ENCODE results near the gene CYP1A1. TPM values are rescaled to one million over a fixed set of nuclear protein-coding genes. Genes with fewer than 3 reads are reported as not detected.
"Not testable (repeated sequence)": the region's sequence is repeated elsewhere in the genome, so short reads cannot be mapped to it uniquely, and the experiment has no call there.

The CYP1A1 gene
- total RNA-seq, 1 experiment from 2014 or later = 0.10 TPM

DNA sequence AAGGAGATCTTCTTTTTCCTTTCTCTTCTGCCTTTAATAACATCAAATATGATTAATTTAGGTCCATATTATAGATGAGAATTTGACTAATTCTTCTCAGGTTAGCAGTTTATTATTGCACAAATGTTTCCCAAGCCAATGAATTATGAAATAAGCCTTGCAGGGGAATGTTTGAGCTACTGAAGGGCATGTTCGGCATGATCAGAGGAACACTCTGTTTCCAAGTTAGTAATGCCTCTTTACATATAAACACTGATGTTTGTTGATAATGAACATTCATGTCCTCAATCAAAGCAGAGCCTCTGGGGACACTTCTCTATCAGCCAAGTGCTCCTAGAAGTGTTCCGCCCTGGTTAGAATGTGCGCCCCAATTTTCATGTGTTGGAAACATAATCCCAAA, 10.0 kb upstream of the CYP1A1 start:
- DNase-seq (ENCODE audit: low spot score) = no peak

DNA sequence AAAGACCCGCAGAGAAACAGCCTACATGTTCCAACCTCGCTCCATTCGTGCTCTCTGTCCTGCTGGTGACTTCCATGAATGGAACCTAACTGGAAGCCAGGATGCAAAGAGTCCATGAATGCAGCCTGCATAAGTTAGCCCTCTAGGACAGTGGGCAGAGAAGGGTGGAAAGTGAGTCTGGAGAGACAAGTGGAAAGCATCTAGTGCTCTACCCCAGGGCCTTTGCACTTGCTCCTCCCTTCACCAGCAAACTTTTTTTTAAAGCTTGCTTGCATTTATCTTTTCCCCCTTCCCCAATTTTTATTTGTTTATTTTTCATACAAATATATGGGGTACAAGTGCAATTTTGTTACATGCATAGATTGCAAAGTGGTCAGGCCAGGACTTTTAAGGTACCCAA, 7.9 kb upstream of the CYP1A1 start:
- DNase-seq (ENCODE audit: low spot score) = no peak

DNA sequence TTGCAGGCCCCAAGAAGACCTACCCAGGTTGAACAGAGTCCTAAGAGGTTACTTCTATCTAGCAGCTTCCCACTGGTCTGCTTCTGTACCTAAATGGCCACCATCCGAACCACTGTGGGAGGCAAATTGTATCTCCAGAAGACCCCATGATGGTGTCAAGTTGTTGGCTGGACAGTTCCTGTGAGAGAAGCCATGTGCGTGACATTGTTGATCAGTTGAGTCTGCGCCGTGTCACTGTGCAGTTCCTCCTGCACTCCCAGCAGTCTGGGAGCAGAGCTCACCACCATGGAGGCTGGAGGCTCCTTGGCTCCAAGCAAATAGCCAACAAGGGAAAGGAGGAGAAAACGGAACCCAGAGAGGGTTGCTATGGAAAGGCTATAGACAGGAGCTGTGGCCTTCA, 7.5 kb upstream of the CYP1A1 start:
- no peak for DNase-seq (ENCODE audit: low spot score)

DNA sequence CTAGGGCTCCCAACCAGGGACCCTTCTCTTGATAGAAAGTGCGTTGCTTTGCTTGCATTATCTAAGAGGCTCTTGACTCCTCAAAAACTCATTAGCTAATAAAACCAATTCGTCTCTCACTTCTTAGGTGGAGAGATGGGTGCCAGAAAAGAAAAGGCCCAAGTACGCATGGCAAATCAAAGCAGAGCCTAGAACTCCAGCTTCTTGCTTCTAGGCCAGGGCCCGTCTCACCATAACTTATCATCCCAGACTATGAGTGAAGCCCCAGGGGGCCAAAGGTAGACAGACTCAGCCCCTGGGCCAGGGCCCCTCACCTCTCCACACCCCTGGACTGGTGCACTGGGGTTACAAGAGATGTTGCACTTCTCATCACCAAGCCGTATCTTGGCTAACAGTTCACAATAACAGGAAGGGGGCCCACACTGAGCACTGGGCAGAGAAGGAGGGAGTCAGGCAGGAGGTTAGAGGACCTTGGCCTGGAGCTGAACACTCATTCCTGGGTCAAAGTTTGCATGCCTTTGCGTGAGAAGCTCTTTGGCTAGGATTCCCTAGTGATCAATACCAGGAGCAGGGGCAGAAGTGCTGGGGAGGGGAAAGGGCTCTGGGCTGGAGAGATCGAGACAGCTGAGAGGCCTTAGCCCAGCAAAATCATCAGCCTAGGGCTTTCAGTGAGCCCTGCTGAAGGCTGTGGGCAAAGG, 5.4 kb upstream of the CYP1A1 start:
- DNase-seq (ENCODE audit: low spot score) = no peak

DNA sequence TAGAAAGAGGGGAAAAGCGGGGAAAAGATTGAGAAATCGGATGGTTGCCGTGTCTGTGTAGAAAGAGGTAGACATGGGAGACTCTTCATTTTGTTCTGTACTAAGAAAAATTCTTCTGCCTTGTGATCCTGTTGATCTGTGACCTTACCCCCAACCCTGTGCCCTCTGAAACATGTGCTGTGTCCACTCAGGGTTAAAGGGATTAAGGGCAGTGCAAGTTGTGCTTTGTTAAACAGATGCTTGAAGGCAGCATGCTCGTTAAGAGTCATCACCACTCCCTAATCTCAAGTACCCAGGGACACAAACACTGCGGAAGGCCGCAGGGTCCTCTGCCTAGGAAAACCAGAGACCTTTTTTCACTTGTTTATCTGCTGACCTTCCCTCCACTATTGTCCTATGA, 4.0 kb upstream of the CYP1A1 start:
- not testable (repeated sequence) for DNase-seq (ENCODE audit: low spot score)

DNA sequence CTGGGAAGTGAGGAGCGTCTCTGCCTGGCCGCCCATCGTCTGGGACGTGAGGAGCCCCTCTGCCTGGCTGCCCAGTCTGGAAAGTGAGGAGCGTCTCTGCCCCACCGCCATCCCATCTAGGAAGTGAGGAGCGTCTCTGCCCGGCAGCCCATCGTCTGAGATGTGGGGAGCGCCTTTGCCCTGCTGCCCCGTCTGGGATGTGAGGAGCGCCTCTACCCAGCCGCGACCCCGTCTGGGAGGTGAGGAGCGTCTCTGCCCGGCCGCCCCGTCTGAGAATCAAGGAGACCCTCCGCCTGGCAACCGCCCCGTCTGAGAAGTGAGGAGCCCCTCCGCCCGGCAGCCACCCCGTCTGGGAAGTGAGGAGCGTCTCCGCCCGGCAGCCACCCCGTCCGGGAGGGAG, 3.4 kb upstream of the CYP1A1 start:
- not testable (repeated sequence) for DNase-seq (ENCODE audit: low spot score)

DNA sequence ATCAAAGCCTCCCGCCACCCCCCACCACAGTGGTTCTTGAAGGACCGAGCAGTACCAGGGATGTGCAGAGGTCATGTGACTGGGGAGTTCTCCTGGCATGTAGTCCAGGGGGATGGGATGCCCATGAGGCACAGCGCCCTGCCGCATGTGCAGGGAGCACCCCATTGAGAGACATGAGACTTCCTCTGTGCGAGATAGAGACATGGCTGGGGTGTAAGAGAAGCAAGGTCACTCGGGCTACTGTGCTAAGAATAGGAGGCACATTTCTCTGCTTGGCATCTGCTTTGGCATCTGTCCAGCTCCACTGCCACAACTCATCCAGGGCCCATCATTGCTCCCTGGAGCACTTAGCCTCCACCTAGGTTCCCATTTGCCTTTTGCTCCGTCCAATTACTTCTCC, 2.4 kb upstream of the CYP1A1 start:
- DNase-seq (ENCODE audit: low spot score) = peak; percentile 14

DNA sequence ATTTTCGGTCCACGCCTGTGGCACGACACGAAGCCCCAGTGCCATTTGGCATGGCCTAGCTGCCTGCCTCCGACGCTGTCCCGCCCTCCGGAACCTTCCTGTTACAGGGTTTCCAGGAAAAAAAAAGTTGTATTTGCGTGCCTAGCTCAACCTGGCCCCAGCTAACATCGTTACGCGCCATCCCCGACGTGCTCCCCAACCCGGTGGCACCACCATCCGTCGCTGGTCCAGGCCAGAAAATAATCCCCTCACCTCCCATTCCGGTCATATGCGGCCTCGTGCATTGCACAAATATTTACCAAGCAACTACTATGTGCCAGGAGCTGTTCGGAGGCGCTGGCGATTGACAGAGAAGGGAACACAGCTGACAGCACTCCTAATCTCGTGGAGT, 1.4 kb upstream of the CYP1A1 start:
- DNase-seq (ENCODE audit: low spot score) = no peak

DNA sequence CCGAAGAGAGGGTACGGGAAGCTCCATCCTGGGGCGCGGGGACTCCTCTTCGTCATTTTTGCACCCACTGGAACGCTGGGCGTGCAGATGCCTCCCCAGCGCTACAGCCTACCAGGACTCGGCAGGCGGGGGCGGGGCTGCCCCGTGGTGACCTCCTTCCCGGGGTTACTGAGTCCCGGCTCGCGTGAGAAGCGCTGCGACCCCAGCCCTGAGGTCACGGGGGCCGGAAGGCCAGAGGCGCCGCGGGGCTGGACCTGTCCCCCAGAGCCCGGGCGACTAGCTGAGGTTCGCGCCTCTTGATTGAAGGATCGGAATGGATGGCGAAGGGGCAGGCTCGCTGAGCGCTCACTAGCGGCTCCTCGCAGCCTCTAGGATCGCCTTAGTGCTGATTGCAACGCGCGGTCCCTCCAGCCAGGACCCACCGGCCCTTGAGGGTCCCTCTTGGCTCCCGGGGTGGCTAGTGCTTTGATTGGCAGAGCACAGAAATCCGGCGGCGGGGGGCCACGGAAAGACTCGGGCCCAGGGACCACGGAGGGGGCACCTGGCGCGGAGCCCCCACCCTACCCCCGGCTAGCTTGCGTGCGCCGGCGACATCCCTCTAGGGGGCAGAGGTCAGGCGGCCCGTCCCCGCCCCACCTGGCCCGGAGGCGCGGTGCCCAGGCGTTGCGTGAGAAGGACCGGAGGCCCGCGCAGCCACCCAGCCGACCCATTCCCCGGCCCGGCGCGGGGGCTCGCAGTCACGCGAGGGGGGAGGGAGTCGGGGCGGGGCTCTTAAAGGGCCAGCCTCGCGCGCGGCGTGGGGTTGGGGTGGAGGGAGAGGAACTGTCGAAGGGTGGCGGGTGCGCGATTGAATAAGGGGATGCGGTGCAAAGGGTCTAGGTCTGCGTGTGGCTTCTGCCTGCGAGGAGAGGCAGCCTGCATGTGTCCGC, 781 bp upstream of the CYP1A1 start:
- DNase-seq (ENCODE audit: low spot score) = peak; percentile 46

DNA sequence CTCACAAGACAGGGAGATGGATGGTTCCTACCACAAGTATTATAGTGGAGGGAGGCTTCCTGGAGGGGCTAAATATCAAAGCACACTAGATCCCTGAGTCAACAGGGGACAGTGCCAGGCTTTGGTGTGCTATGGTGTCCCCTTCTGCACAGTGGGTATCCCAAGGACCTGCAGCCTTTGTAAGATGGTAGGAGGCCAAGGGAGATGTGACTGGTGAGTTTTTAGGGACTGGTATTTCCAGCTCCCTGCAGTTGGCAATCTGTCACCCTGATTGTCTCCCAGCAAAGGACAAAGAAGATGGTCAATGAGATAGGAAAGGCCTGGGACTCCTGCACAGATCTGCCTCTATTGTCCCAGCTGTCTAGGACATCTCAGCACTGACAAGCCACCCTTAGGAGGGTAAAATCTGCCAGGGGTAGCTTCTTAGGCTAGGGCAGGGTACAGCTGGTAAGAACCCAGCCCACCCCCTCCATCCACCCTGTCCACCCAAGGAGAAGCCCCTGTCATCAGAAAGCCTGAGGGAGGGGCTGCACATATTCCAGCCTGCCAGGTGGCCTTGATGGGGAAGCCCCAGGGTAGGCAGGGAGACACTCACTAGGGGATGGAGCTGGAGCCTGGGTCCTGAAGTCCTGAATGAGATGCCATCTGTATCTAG, 631 bp downstream of the CYP1A1 start:
- no peak for DNase-seq (ENCODE audit: low spot score)

DNA sequence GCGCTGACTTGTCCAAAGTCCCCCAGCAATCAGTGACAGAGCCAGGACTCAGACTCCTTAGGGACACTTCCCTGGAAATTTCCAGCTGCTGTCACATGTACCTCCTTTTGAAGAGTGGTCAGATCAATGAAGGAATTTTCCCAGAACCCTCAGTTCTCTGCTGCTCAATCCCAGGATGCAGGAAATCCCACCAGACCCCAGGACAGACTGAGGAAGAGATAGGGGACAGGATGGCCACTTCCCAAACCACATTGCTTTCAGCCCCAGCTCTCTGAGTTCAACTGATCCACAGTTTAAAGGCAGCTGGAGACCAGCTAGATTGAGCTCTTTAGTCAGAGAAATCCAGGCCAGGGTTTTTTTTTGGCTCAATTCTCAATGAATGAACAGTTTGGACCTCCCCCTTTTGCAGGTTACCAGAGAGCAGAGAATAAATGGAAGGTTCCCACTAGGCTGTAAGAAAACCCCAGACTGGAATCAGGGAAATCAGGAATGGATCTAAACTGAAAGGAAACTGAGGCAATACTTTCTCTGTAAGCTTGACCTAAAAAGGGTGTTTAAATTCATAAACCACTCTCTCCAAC, 1.5 kb downstream of the CYP1A1 start:
- DNase-seq (ENCODE audit: low spot score) = peak; percentile 60

DNA sequence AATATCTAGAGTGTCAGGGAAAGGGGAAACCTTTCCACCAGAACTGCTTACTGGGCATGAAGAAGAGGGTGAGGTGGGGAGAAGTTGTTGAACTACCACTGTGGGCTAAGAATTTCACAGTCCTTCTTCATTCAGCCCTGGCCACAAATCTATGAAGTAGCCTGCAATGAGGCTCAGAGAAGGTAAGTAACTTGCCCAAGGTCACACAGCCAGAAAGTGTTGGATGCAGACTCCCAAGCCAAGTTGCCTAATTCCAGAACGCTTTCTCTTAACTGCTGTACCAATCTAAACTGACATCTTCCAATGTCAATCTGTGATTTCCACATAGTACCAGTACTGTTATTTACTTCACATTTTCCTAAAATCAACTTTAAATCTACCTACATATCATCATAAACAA, 2.1 kb downstream of the CYP1A1 start:
- no peak for DNase-seq (ENCODE audit: low spot score)

DNA sequence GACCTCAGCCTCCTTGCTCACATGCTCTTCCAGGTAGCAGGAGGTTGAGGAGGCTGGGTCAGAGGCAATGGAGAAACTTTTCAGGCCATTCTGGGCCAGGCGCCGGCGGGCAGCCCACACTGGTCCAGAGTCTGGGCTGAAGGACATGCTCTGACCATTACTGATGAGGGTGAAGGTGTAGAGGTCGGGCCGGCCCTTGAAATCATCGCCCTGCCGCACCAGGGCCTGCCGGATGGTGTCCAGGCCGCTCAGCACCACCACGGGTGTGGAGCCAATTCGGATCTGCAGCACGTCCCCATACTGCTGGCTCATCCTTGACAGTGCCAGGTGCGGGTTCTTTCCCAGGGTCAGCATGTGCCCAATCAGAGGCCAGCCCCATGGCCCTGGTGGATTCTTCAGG, 2.7 kb downstream of the CYP1A1 start:
- DNase-seq (ENCODE audit: low spot score) = no peak

DNA sequence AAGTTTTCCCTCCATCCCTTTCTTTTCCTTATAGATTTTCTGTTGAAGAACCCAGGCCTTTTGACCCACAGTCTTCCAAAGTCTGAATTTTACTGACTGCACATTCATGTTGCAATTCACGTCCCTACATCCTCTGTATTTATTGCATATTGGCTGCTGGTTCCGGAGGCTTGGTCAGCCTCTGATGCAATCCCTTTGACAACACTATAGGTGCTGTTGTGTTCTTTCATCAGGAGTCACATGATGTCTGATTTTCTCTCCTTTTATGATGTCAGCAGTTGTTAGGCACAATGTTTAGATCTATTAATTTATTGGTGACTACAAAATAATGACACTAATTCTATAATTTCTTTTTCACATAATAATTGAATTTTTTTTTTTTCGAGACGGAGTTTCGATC, 8.7 kb downstream of the CYP1A1 start:
- no peak for DNase-seq (ENCODE audit: low spot score)

DNA sequence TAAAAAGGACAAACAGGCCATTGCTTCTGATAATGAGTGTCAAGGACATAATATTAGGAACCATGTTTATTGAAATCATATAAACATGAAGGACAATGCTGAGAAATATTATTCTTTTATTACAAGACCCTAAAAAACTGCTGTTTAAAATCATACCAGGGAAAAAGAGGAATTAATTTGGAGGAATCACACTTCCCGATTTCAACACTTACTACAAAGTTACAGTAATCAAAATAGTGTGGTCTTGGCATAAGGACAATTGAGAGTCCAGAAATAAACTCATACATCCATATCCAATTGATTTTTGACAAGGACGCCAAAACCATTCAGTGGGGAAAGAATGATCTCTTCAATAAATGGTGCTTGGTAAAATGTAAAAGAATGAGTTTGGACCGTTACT, 13.0 kb downstream of the CYP1A1 start:
- no peak for DNase-seq (ENCODE audit: low spot score)

DNA sequence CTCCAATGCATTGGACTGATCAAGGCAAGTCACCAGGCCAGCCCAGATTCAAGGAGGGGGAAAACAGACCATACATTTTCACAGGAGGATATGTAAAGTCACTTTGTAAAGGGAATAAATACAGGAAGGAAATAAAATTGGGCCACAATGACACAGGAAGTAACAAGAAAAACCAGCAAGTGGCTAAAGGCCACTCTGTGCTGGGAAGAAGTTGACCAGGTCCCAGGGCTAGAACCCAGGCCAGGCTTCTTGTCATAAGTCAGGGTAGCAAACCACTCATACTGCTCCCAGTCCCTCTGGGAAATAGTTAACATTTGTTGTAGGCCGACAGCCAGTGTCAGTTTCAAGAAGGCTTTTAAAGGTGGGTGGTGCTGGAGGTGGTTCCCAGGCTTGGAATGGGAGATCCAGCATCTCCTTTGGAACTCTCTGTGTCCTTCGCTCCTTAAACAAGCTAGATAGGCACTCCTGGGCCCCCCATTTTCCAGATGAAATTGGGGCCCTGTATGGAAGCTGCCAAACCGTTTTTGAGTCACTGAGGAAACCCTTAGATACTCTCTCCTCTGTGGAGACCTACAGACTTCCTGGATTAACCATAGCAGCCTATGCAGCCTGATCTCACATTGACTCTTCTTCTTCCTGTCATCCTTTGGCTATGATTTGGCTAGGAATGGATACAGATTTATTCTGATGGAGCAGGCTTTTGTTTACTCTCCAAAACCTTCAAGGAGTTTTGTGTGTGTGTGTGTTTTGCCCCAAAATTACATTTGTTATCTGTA, 14.8 kb downstream of the CYP1A1 start:
- DNase-seq (ENCODE audit: low spot score) = no peak

DNA sequence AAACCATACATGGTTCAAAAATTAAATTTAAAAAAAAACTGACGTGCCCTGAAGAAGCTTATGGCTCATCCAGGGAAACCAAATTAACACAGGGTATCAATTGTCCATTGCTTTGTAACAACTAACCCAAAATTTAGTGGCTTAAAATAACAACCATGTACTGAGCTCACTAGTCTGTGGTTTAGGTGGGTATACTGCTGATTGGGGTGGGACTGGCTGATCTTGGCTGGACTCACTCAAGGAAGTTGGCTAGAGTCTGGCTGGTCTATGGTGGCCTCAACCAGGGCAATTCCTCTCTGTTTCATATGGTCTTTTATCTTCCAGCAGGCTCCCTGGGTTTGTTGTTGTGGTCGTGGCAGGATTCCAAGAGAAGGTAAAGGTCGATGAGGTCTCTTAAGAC, 15.4 kb downstream of the CYP1A1 start:
- DNase-seq (ENCODE audit: low spot score) = no peak

DNA sequence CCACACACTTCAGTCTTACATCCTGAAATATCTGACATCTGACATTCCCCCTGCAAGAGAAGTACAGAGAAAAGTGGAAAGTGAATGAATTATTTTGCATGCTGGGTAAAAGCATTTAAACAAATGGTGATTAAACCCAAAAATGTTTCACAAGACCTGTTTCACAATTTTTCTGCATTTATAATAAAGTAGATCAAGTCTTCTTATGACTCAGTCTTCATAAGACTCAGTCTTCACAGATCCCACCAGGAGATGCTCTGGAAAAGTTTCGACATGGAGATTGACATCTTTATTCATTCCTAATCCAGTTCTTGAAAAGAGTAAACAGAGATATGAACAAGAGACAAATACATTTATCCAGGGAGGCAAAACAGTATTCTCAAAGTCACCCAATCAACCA, 16.3 kb downstream of the CYP1A1 start:
- no peak for DNase-seq (ENCODE audit: low spot score)

DNA sequence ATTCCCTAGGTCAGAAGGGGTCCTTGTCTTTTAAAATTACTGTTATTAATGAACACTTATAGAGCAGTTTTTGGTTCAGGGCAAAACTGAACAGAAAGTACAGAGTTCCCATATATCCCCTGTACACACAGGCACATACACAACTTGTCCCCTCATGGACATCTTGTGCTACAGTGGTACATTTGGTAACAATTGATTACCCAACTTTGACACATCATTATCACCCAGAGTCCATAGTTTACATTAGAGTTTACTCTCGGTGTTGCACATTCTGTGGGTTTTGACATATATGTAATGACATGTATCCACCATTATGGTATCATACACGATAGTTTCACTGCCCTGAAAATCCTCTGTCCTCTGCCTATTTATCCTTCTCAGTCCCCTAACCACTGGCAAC, 28.5 kb downstream of the CYP1A1 start:
- DNase-seq (ENCODE audit: low spot score) = no peak

DNA sequence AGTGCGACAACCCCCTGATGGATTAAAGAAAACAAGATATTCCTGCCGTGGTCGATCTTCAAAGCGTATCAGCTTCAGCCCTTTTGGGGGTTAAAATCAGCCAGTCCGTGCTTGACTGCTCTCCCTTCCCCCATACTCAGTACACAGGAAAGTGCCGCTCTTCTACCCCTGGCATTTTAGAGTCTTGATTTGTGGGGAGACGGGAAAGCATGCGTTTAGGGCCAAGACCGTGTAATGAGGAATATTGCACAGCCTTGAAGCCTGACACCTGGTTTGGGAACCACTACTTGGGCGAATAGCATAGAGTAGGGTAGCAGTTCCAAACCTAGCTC, 29.0 kb downstream of the CYP1A1 start:
- DNase-seq (ENCODE audit: low spot score) = no peak

DNA sequence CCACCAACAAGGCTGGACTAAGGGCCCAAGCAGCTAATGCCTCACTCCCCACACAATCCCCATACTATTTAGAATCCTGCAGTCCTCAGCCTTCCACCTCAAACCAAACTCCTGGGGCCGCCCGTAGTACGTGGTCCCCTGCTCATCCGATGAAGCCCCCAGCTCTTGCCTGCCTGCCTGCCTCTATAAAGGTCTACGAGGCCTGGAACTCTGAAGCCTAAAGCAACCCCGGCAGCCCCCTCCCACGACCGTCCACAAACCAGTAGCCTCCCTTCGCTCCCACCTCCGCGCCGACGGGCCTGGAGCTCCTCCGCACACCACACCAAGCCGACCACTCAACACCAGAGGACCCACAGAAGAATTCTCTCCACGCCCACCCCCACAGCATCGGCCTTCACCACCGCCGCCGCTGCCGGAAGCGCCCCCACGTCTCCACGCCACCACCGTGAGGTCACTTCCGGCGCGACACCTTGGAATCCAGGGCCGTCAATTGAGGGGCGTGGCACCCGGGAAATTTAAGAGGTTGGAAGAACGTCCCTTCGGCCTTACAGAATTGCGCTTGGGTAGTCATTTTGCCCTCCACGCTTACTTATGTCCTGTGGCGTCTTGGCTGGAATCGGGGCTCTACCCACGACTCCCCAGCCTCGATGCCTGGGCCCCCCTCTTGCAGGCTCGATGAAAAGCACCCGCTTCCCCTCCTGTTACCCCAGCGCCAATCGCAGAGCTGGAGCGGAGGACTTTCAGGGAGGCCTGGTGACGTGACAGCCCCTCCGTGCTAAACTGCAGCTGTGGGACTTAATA, 29.5 kb downstream of the CYP1A1 start, which contains the start of gene EDC3:
TSS of gene EDC3 (minus strand) at position 428 of the 801 bp plus-strand sequence. CDS start 20,900 bp downstream, outside the sequence.
- peak; percentile 84 for DNase-seq (ENCODE audit: low spot score)
